Ishikawa (cell line): Measurements from ENCODE around the gene AOC1.

Experiments used
- CEBPB ChIP-seq: IDR thresholded peaks from 2 replicates; pipeline ENCODE4 v1.6.1; 2012
- CREB1 ChIP-seq: IDR thresholded peaks from 2 replicates; pipeline ENCODE4 v1.6.1; 2012; ENCODE audit warnings: low read depth
- EGR1 ChIP-seq: IDR thresholded peaks from 2 replicates; pipeline ENCODE4 v1.6.1; 2012
- EP300 ChIP-seq: IDR thresholded peaks from 2 replicates; pipeline ENCODE4 v1.6.1; 2012; ENCODE audit warnings: borderline replicate concordance
- FOXM1 ChIP-seq: IDR thresholded peaks from 2 replicates; pipeline ENCODE4 v1.6.1; 2012; ENCODE audit warnings: low read depth, borderline replicate concordance
- MAX ChIP-seq: IDR thresholded peaks from 2 replicates; pipeline ENCODE4 v1.6.1; 2012
- NFIC ChIP-seq: IDR thresholded peaks from 2 replicates; pipeline ENCODE4 v1.6.1; 2012
- RAD21 ChIP-seq: IDR thresholded peaks from 2 replicates; pipeline ENCODE4 v1.6.1; 2012; ENCODE audit warnings: low read depth
- REST ChIP-seq: IDR thresholded peaks from 2 replicates; pipeline ENCODE4 v1.6.1; 2012; ENCODE audit warnings: low read depth, mild to moderate bottlenecking
- TAF1 ChIP-seq: IDR thresholded peaks from 2 replicates; pipeline ENCODE4 v1.6.1; 2012; ENCODE audit warnings: low read depth, mild to moderate bottlenecking
- TCF12 ChIP-seq: IDR thresholded peaks from 2 replicates; pipeline ENCODE4 v1.6.1; 2012; ENCODE audit warnings: low read depth
- TEAD4 ChIP-seq: IDR thresholded peaks from 2 replicates; pipeline ENCODE4 v1.6.1; 2012
- USF1 ChIP-seq: IDR thresholded peaks from 2 replicates; pipeline ENCODE4 v1.6.1; 2012
- YY1 ChIP-seq: IDR thresholded peaks from 2 replicates; pipeline ENCODE4 v1.6.1; 2012; ENCODE audit warnings: low read depth
- ZBTB7A ChIP-seq: IDR thresholded peaks from 2 replicates; pipeline ENCODE4 v1.6.1; 2012; ENCODE audit warnings: low read depth

AOC1 gene

GRCh38 chr7:150908173-150908572, 55.9 kb downstream of the AOC1 start:
- TF ChIP-seq MAX (no peak), TCF12 (no peak), TAF1 (no peak), FOXM1 (no peak), EP300 (no peak), EGR1 (no peak), ZBTB7A (no peak), NFIC (no peak), REST (no peak), USF1 (no peak), TEAD4 (no peak), RAD21 (no peak), CEBPB (no peak), YY1 (no peak), CREB1 (no peak)

GRCh38 chr7:150909200-150909995, 57.1 kb downstream of the AOC1 start:
- TF ChIP-seq EGR1 = no peak
- TF ChIP-seq NFIC = no peak
- no peak for TF ChIP-seq TAF1
- no peak for TF ChIP-seq USF1
- TF ChIP-seq REST = no peak
- no peak for TF ChIP-seq YY1
- no peak for TF ChIP-seq RAD21
- TF ChIP-seq CREB1 = no peak
- no peak for TF ChIP-seq FOXM1
- TF ChIP-seq EP300 = no peak
- no peak for TF ChIP-seq MAX
- TF ChIP-seq TCF12 = no peak
- TF ChIP-seq TEAD4 = no peak
- TF ChIP-seq CEBPB = no peak
- no peak for TF ChIP-seq ZBTB7A

GRCh38 chr7:150910996-150911422, 58.7 kb downstream of the AOC1 start:
- TF ChIP-seq EGR1 (no peak), TCF12 (no peak), YY1 (no peak)
